Epithelial cell of proximal tubule (primary cell): ENCODE measurements around the gene TMUB2. TPM values are rescaled to one million over a fixed set of nuclear protein-coding genes. Genes with fewer than 3 reads are reported as not detected.
"Not testable (repeated sequence)": the region's sequence is repeated elsewhere in the genome, so short reads cannot be mapped to it uniquely, and the experiment has no call there.

Experiments
- DNase-seq: peaks from one replicate; pipeline ENCODE4 v3.0.0-alpha.2; 2011; ENCODE audit warnings: low read depth
- H3K4me3 ChIP-seq: 2 replicates; pipeline ENCODE4 v1.5.1; 2011; ENCODE audit warnings: low read depth, mild to moderate bottlenecking, low read length
- CTCF ChIP-seq: conservative IDR thresholded peaks from 2 replicates; pipeline ENCODE4 v1.5.1; 2012; ENCODE audit warnings: low read depth, mild to moderate bottlenecking, low read length
- total RNA-seq: library from RNA; depleted of rRNA; stranded (reverse); fragments of >200 nt; gene quantifications from 2 replicates; pipeline ENCODE4 v1.2.3, GENCODE V29; 2015

The TMUB2 gene
- 19.1 and 26.3 TPM in 2 replicates for total RNA-seq

GRCh38 chr17:44186307-44187130 is at the start of gene TMUB2:
TMUB2 (plus strand) TSS chr17:44186972; CDS start chr17:44187709, 737 bp downstream.
- peak; percentile 95 for DNase-seq
- no peak for TF ChIP-seq CTCF
- peak within 1 kb of the TSS; percentile 100 for H3K4me3 ChIP-seq

GRCh38 chr17:44137891-44138709 is 48.7 kb upstream of the TMUB2 start:
- peak overlapping the region; percentile 38 for H3K4me3 ChIP-seq
- TF ChIP-seq CTCF: no peak
- DNase-seq: peak; percentile 90

GRCh38 chr17:44143921-44144320 is 42.9 kb upstream of the TMUB2 start:
- H3K4me3 ChIP-seq: not testable (repeated sequence)
- peak; percentile 27 for DNase-seq

GRCh38 chr17:44144966-44145739 is 41.6 kb upstream of the TMUB2 start:
- no peak overlapping the region for H3K4me3 ChIP-seq
- no peak for DNase-seq
- no peak for TF ChIP-seq CTCF

GRCh38 chr17:44146375-44147346 is 40.1 kb upstream of the TMUB2 start:
- no peak for DNase-seq
- no peak overlapping the region for H3K4me3 ChIP-seq
- TF ChIP-seq CTCF: no peak

- no peak for DNase-seq
- no peak for TF ChIP-seq CTCF
- no peak overlapping the region for H3K4me3 ChIP-seq
Observed at GRCh38 chr17:44147812-44148211, 39.0 kb upstream of the TMUB2 start.

GRCh38 chr17:44149066-44149465 is 37.7 kb upstream of the TMUB2 start:
- not testable (repeated sequence) for H3K4me3 ChIP-seq, DNase-seq
